B cell (primary cell): ENCODE measurements around the gene BAZ2A. TPM values are rescaled to one million over a fixed set of nuclear protein-coding genes. Genes with fewer than 3 reads are reported as not detected.

Experiments used
- ATAC-seq: fragments of 200-7000 bp; cut with Tn5 transposase; one replicate; pipeline ENCODE4 v1.10.0; 2021; ENCODE audit warnings: low read depth, mild to moderate bottlenecking, moderate number of reproducible peaks, moderate library complexity
- CTCF ChIA-PET: fragments of 350-600 bp; sonication (Branson Sonifier 250); formaldehyde crosslinking; loops from one replicate; lab custom pipeline; 2021; ENCODE audit warnings: antibody characterized with exemption, inconsistent platforms; lab: Charles Lee
- POLR2A ChIA-PET: fragments of 350-600 bp; sonication (Branson Sonifier 250); formaldehyde crosslinking; loops from one replicate; lab custom pipeline; 2021; ENCODE audit warnings: antibody characterized with exemption; lab: Charles Lee
- DNase-seq: peaks from one replicate; pipeline ENCODE4 v3.0.0; 2013
- H2AFZ ChIP-seq: 2 replicates; pipeline ENCODE4 v1.6.1; 2012; ENCODE audit warnings: mild to moderate bottlenecking, low read depth, low read length; ENCODE audit not compliant: insufficient read depth, poor library complexity, severe bottlenecking
- H3K27ac ChIP-seq, 2 donors: 1 replicate in 1 of 2; 2 replicates in 1 of 2; pipeline ENCODE4 v1.5.1; 2012 to 2013; ENCODE audit warnings: low read length in 2 of 2, mild to moderate bottlenecking in 2 of 2, moderate library complexity in 1 of 2
- H3K27me3 ChIP-seq, 4 experiments: fragments of 200-600 bp in 1 of 4; sonication (generic) in 1 of 4; replicated peaks in 1 of 4; 1 replicate in 2 of 4; 2 replicates in 2 of 4; pipeline versions ENCODE4 v1.6.1 to v1.7.0; 2013 to 2016; ENCODE audit warnings: low read length in 3 of 4, mild to moderate bottlenecking in 2 of 4, mixed read lengths in 1 of 4, moderate library complexity in 1 of 4; ENCODE audit not compliant: insufficient read depth in 4 of 4, control insufficient read depth in 3 of 4; ENCODE audit errors: control extremely low read depth in 1 of 4
- H3K36me3 ChIP-seq, 2 experiments: replicated peaks in 1 of 2; 1 replicate in 1 of 2; 2 replicates in 1 of 2; pipeline versions ENCODE4 v1.6.1 to v1.7.1; 2013; ENCODE audit warnings: low read length in 1 of 2; ENCODE audit not compliant: insufficient read depth in 2 of 2, control insufficient read depth in 1 of 2; ENCODE audit errors: control extremely low read depth in 1 of 2, extremely low read depth in 1 of 2
- H3K4me1 ChIP-seq, 2 donors: fragments of 200-600 bp in 1 of 2; sonication (generic) in 1 of 2; 1 replicate in 1 of 2; 2 replicates in 1 of 2; pipeline versions ENCODE4 v1.5.1 to v1.6.1; 2013 to 2017; ENCODE audit warnings: low read length in 2 of 2; ENCODE audit not compliant: control insufficient read depth in 2 of 2, insufficient read depth in 2 of 2
- H3K4me2 ChIP-seq: replicated peaks from 2 replicates; pipeline ENCODE3; 2012; ENCODE audit warnings: mild to moderate bottlenecking, low read depth, low read length; ENCODE audit not compliant: poor library complexity, severe bottlenecking
- H3K4me3 ChIP-seq, 5 experiments: fragments of 200-600 bp in 1 of 5; sonication (generic) in 1 of 5; 1 replicate in 3 of 5; 2 replicates in 2 of 5; pipeline versions ENCODE4 v1.5.1 to v1.7.0; 2011 to 2016; ENCODE audit warnings: low read length in 4 of 5, mild to moderate bottlenecking in 4 of 5, low read depth in 2 of 5, control low read depth in 1 of 5, moderate library complexity in 1 of 5; ENCODE audit not compliant: insufficient read depth in 1 of 5; ENCODE audit errors: control extremely low read depth in 1 of 5, extremely low read depth in 1 of 5
- H3K79me2 ChIP-seq: fragments of 200-600 bp; sonication (generic); one replicate; pipeline ENCODE4 v1.6.0; 2016; ENCODE audit warnings: low read length; ENCODE audit not compliant: control insufficient read depth, insufficient read depth
- H3K9ac ChIP-seq: fragments of 200-600 bp; sonication (generic); 2 replicates; pipeline ENCODE4 v1.6.1; 2017; ENCODE audit warnings: mild to moderate bottlenecking, low read length, moderate library complexity
- H3K9me3 ChIP-seq, 3 donors: one replicate each; pipeline versions ENCODE4 v1.6.1 to v1.7.1; 2013; ENCODE audit warnings: low read length in 2 of 3; ENCODE audit not compliant: control insufficient read depth in 2 of 3, insufficient read depth in 1 of 3; ENCODE audit errors: control extremely low read depth in 1 of 3
- H4K20me1 ChIP-seq: 2 replicates; pipeline ENCODE4 v1.6.0; 2012; ENCODE audit warnings: mild to moderate bottlenecking, low read length; ENCODE audit not compliant: insufficient read depth, control insufficient read depth, poor library complexity, severe bottlenecking
- H3K27ac Mint-ChIP-seq: one replicate; pipeline ENCODE4 v1.8.0; 2021; ENCODE audit warnings: mixed read lengths
- H3K27me3 Mint-ChIP-seq: one replicate; pipeline ENCODE4 v1.8.0; 2021; ENCODE audit warnings: mixed read lengths
- H3K4me1 Mint-ChIP-seq: one replicate; pipeline ENCODE4 v1.8.0; 2021; ENCODE audit warnings: mixed read lengths
- H3K4me3 Mint-ChIP-seq: one replicate; pipeline ENCODE4 v1.8.0; 2021; ENCODE audit warnings: mixed read lengths
- H3K9me3 Mint-ChIP-seq: one replicate; pipeline ENCODE4 v1.8.0; 2022; ENCODE audit warnings: mixed read lengths; ENCODE audit not compliant: insufficient read depth
- CTCF ChIP-seq: fragments of 200-600 bp; IDR thresholded peaks from one replicate; pipeline ENCODE4 v1.8.0; 2022; ENCODE audit warnings: antibody characterized with exemption, mild to moderate bottlenecking
- EZH2 ChIP-seq: IDR thresholded peaks from 2 replicates; pipeline ENCODE4 v1.6.1; 2012; ENCODE audit warnings: borderline replicate concordance, low read depth, mild to moderate bottlenecking, moderate library complexity, low read length; ENCODE audit not compliant: insufficient read depth, poor library complexity, severe bottlenecking
- WGBS: methylation state at CpG from one replicate; pipeline ENCODE4 v1.1.5; 2013; ENCODE audit warnings: missing lambda C conversion rate; ENCODE audit not compliant: insufficient coverage; 5-methylcytosine and 5-hydroxymethylcytosine counted together
- intact Hi-C: fragments of 100-400 bp; cut with micrococcal nuclease; formaldehyde crosslinking; loops from one replicate; pipeline ENCODE4 v1.10.0; 2022
- polyA plus RNA-seq: library from polyadenylated mRNA; depleted of rRNA; stranded (reverse); fragments of >200 nt; gene quantifications from 2 replicates; pipeline ENCODE4 v1.2.3, GENCODE V29; 2012
- total RNA-seq, 2 donors: library from RNA; stranded (reverse); fragments of 120-200 nt in 1 of 2; gene quantifications; 1 replicate in 1 of 2; 2 replicates in 1 of 2; pipeline versions ENCODE4 v1.2.3 to v1.2.4, GENCODE V29; 2013 to 2022

BAZ2A gene
- total and polyA plus RNA-seq, 2 donors (not counting 1 experiment from before 2014, with no cell fraction given), result 95.7 to 280 TPM

- Histone ChIP-seq H3K27me3 (no peaks in the 10 kb centered on the region), H3K9me3 (no peaks in the 10 kb centered on the region), H3K4me2 (no peak overlapping the region), H3K9ac (no peak overlapping the region), H3K4me3 (no peak overlapping the region), H4K20me1 (peaks cover 4% of the 10 kb centered on the region), H3K79me2 (no peaks in the 10 kb centered on the region), H2AFZ (no peak overlapping the region), H3K27ac (no peak overlapping the region), H3K4me1 (no peaks in the 10 kb centered on the region), H3K36me3 (peaks cover 0 to 2% of the 10 kb centered on the region in 2 experiments)
- no peak overlapping the region for H3K27ac Mint-ChIP-seq
- no peaks in the 10 kb centered on the region for H3K9me3 Mint-ChIP-seq
- no peaks in the 10 kb centered on the region for H3K27me3 Mint-ChIP-seq
- CTCF ChIA-PET, result interaction anchor here (1.0 to 1.4 kb wide), 4 partner anchors 46 to 76 kb away, joined by 3 to 7 read pairs (median 4); partner anchors contain the start of gene RBMS2
- no peak overlapping the region for H3K4me3 Mint-ChIP-seq
- intact Hi-C loops, result loop anchor here (5.0 kb wide), 1 partner anchor 38 kb away; no protein-coding TSS in a partner anchor
- POLR2A ChIA-PET, result no interaction called here
- DNase-seq (no peak), ATAC-seq (no peak)
- TF ChIP-seq CTCF (no peak), EZH2 (no peak)
- H3K4me1 Mint-ChIP-seq, result peaks cover 3% of the 10 kb centered on the region
- 100% methylated on average over 1 of the region's 1 CpG for WGBS
Measured at GRCh38 chr12:56589783-56590182, 40.3 kb downstream of the BAZ2A start.

GRCh38 chr12:56585098-56585497 is 45.0 kb downstream of the BAZ2A start:
- TF ChIP-seq CTCF (no peak), EZH2 (no peak)
- H3K4me3 ChIP-seq, result no peak overlapping the region
- no peak overlapping the region for H3K4me2 ChIP-seq
- Mint-ChIP-seq H3K9me3 (no peaks in the 10 kb centered on the region), H3K4me1 (no peaks in the 10 kb centered on the region), H3K4me3 (no peak overlapping the region), H3K27me3 (no peaks in the 10 kb centered on the region), H3K27ac (no peak overlapping the region)
- H3K9me3 ChIP-seq, result no peaks in the 10 kb centered on the region
- ChIA-PET CTCF (interaction anchor here (0.7 kb wide), 1 partner anchor 481 kb away, joined by 3 read pairs; the partner anchor contains the start of gene PA2G4), POLR2A (no interaction called here)
- no peaks in the 10 kb centered on the region for H3K79me2 ChIP-seq
- no peak for ATAC-seq
- H3K36me3 ChIP-seq, result peaks cover 0 to 2% of the 10 kb centered on the region in 2 experiments
- H3K27ac ChIP-seq, result no peak overlapping the region
- H3K9ac ChIP-seq, result no peak overlapping the region
- no CpG with 5 or more reads among the region's 4 CpGs for WGBS
- intact Hi-C loops, result no loop called here
- DNase-seq, result no peak
- H4K20me1 ChIP-seq, result no peaks in the 10 kb centered on the region
- no peak overlapping the region for H2AFZ ChIP-seq
- no peaks in the 10 kb centered on the region for H3K27me3 ChIP-seq
- H3K4me1 ChIP-seq, result no peaks in the 10 kb centered on the region
